Neural crest cell (in vitro differentiated cells): ENCODE results near the gene NUP160. TPM values are rescaled to one million over a fixed set of nuclear protein-coding genes. Genes with fewer than 3 reads are reported as not detected.
A peak's percentile ranks its signal among the peaks of the same experiment; 100 is the strongest.
"Not testable (repeated sequence)": the region's sequence is repeated elsewhere in the genome, so short reads cannot be mapped to it uniquely, and the experiment has no call there.

Experiments used
- DNase-seq: peaks from one replicate; pipeline ENCODE4 v3.0.0; 2021; ENCODE audit warnings: low read depth, mixed read lengths, low spot score
- H3K27ac Mint-ChIP-seq: one replicate; pipeline ENCODE4 v1.8.0; 2021; ENCODE audit warnings: mild to moderate bottlenecking, mixed read lengths; ENCODE audit not compliant: unreplicated experiment
- H3K27me3 Mint-ChIP-seq: 2 replicates; pipeline ENCODE4 v1.8.0; 2021; ENCODE audit warnings: low read depth, mild to moderate bottlenecking, mixed read lengths
- H3K36me3 Mint-ChIP-seq: 2 replicates; pipeline ENCODE4 v1.8.0; 2021; ENCODE audit warnings: low read depth, mild to moderate bottlenecking, mixed read lengths
- H3K4me1 Mint-ChIP-seq: 2 replicates; pipeline ENCODE4 v1.8.0; 2021; ENCODE audit warnings: mixed read lengths
- H3K4me3 Mint-ChIP-seq: one replicate; pipeline ENCODE4 v1.8.0; 2021; ENCODE audit warnings: mild to moderate bottlenecking, mixed read lengths
- H3K9me3 Mint-ChIP-seq: 2 replicates; pipeline ENCODE4 v1.8.0; 2021; ENCODE audit warnings: mixed read lengths
- total RNA-seq: library from RNA; stranded (reverse); gene quantifications from 2 replicates; pipeline ENCODE4 v1.2.1, GENCODE V29; 2021
- TF ChIP-seq, protein P1 (sequence below): fragments of 200-600 bp; sonication (generic); conservative IDR thresholded peaks from 2 replicates; pipeline ENCODE4 v1.5.0; 2021; ENCODE audit warnings: antibody characterized with exemption, mild to moderate bottlenecking

Gene NUP160
- total RNA-seq, 1 donor from 2014 or later, result 92.9 TPM

DNA sequence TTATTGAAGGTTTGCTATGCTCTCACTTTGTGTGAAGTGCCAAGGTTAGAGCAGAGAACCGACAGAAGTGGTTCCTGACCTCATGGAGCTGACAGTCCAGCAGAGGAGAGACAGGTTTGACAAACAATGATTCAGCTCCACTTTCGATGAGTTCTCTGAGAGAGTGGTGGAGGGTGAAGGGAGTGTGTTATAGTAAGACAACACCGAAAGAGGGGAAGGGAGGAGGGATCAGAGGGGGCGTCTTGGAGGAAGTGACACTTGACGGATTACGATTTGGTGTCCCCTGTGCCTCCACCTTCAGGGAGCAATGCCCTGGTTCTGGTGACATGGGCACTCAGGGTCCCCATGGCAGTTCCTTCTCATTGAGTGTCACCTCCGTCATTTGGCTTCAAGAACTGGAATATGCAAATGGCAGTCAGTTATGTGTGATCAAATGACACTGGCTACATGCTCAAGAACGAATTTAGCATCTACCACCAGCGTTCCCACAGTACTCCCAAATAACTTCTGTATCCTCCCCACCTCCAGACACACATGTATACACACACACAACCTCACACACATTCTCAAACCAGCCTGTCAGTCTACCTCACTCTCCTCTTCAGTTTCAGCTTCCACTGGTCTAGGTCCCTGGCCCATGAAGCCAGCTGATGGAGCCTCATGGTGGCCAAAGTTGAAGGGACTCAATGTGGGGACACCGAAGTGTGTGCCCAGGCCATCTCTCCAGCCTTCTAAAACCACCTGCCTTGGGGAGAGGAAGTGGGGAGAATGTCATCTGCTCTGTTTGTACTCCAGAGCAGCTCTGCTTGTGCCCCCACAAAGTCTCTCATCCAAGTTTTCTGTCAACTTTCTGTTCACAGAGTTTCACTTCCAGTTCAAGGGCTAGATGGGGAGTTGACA lies 31.4 kb upstream of the NUP160 start:
- Mint-ChIP-seq H3K27ac (peak overlapping the region; percentile 17), H3K4me3 (no peak overlapping the region), H3K36me3 (peaks cover 4% of the 10 kb centered on the region), H3K4me1 (no peaks in the 10 kb centered on the region), H3K27me3 (no peaks in the 10 kb centered on the region), H3K9me3 (peaks cover 9% of the 10 kb centered on the region)
- TF ChIP-seq, protein P1, sequence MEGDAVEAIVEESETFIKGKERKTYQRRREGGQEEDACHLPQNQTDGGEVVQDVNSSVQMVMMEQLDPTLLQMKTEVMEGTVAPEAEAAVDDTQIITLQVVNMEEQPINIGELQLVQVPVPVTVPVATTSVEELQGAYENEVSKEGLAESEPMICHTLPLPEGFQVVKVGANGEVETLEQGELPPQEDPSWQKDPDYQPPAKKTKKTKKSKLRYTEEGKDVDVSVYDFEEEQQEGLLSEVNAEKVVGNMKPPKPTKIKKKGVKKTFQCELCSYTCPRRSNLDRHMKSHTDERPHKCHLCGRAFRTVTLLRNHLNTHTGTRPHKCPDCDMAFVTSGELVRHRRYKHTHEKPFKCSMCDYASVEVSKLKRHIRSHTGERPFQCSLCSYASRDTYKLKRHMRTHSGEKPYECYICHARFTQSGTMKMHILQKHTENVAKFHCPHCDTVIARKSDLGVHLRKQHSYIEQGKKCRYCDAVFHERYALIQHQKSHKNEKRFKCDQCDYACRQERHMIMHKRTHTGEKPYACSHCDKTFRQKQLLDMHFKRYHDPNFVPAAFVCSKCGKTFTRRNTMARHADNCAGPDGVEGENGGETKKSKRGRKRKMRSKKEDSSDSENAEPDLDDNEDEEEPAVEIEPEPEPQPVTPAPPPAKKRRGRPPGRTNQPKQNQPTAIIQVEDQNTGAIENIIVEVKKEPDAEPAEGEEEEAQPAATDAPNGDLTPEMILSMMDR, result no peak
- DNase-seq, result no peak

DNA sequence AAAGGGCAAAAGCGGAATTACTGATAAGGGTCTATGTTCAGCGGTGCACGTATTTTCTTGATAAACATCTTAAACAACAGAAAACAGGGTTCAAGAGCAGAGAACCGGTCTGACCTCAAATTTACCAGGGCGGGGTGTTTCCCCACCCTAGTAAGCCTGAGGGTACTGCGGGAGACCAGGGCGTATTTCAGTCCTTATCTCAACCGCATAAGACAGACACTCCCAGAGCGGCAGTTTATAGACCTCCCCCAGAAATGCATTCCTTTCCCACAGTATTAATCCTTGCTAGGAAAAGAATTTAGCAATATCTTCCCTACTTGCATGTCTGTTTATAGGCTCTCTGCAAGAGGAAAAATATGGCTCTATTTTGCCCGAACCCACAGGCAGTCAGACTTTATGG lies 27.7 kb upstream of the NUP160 start:
- H3K9me3 Mint-ChIP-seq, result peaks cover 11% of the 10 kb centered on the region
- H3K27me3 Mint-ChIP-seq, H3K4me3 Mint-ChIP-seq, H3K4me1 Mint-ChIP-seq, H3K27ac Mint-ChIP-seq, H3K36me3 Mint-ChIP-seq, DNase-seq: not testable (repeated sequence)

GRCh38 chr11:47870404-47870803 lies 22.3 kb upstream of the NUP160 start:
- Mint-ChIP-seq H3K9me3 (peaks cover 2% of the 10 kb centered on the region), H3K36me3 (peaks cover 3% of the 10 kb centered on the region), H3K4me1 (peaks cover 16% of the 10 kb centered on the region), H3K27me3 (no peaks in the 10 kb centered on the region), H3K27ac (no peak overlapping the region), H3K4me3 (no peak overlapping the region)
- TF ChIP-seq, protein P1, result no peak
- no peak for DNase-seq

DNA sequence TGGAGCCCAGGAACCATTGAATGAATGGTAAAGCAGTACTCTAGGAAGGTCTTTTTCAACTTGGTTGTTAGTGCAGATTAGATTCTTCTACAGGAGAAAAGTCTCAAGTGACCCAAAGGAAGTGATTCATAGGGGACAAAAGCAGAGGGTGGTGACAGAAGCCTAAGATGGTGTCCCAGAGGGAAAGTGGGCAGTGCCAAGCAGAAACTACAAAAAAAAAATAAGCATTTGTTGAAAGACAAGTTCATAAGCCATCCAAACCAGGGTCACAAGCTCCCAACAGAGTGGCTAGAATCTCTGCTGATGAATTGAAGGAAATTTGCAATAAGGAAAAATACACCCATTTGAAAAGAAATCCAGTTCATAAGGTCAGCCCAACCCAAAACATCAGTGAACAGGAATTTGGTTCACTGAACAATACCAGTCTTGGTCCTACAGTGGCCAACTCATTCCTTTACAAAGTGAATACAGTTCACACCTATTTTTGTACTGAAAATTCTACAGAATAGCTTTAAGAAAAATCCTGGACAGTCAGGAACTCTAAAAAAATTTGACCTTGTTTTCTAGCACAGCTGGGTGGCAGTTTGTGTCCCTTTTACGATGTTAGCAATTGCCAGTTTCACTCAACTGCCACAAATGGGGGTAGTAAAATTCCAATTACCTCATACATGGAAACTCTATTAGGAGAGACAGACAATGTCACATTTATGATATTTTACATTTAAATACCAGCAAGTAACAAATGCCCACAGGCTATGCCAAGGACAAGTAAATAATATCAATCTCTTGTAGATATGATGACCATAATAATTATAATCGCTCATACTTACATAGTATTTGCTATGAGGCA lies 21.6 kb upstream of the NUP160 start:
- no peak overlapping the region for H3K4me3 Mint-ChIP-seq

DNA sequence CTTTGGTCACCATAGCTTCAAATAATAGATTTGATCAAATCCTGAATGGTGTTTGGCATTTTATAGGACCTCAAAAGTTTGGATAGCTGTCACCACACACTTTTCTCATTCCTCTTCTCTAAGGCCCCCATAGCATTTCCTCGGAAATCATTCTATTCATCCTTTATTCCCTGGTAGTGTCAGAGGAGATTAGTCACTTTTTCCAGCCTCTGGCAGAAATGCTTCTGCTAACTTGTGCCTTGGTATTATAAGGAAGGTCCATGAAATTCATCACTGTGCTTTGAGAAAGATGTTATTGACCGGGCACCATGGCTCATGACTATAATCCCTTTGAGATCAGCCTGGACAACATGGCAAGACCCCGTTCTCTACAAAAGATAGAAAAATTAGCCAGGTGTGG lies 19.7 kb upstream of the NUP160 start:
- no peak for DNase-seq
- Mint-ChIP-seq H3K9me3 (no peaks in the 10 kb centered on the region), H3K36me3 (no peaks in the 10 kb centered on the region), H3K4me3 (no peak overlapping the region), H3K27ac (no peak overlapping the region), H3K27me3 (no peaks in the 10 kb centered on the region), H3K4me1 (peaks cover 35% of the 10 kb centered on the region)
- TF ChIP-seq, protein P1, result no peak

More for the DNA sequence above, 21.6 kb upstream of the NUP160 start:
- DNase-seq, result no peak
- Mint-ChIP-seq H3K27ac (no peak overlapping the region), H3K9me3 (peaks cover 2% of the 10 kb centered on the region), H3K36me3 (peaks cover 2% of the 10 kb centered on the region), H3K27me3 (no peaks in the 10 kb centered on the region), H3K4me1 (peaks cover 20% of the 10 kb centered on the region)
- TF ChIP-seq, protein P1, result no peak

GRCh38 chr11:47866892-47867291 lies 18.7 kb upstream of the NUP160 start:
- not testable (repeated sequence) for H3K27me3 Mint-ChIP-seq, H3K4me3 Mint-ChIP-seq, H3K27ac Mint-ChIP-seq, DNase-seq, H3K9me3 Mint-ChIP-seq, H3K36me3 Mint-ChIP-seq
- H3K4me1 Mint-ChIP-seq, result peaks cover 35% of the 10 kb centered on the region
